HG03108 (cell line): ENCODE measurements around the gene RNF8.
"Not testable (repeated sequence)": the region's sequence is repeated elsewhere in the genome, so short reads cannot be mapped to it uniquely, and the experiment has no call there.

Experiments used
- ATAC-seq: cut with Tn5 transposase; IDR thresholded peaks from one replicate; pipeline ENCODE4 v1.9.1; 2021; ENCODE audit warnings: moderate library complexity; ENCODE audit not compliant: unreplicated experiment

Gene RNF8

GRCh38 chr6:37442416-37443215 is 88.8 kb downstream of the RNF8 start:
- no peak for ATAC-seq

GRCh38 chr6:37443216-37443542 is 89.4 kb downstream of the RNF8 start:
- not testable (repeated sequence) for ATAC-seq
